ENCODE data around the gene C3AR1. TPM values are rescaled to one million over a fixed set of nuclear protein-coding genes. Genes with fewer than 3 reads are reported as not detected.

Gene C3AR1
- total RNA-seq, 2 donors from 2014 or later = 21.2 to 25.5 TPM

- peak overlapping the region; percentile 97 to 99 for H3K27ac ChIP-seq
- no peak for DNase-seq (ENCODE audit: low spot score)
- peaks cover 34% of the 10 kb centered on the region for H3K36me3 ChIP-seq
These were observed 27.5 kb downstream of the C3AR1 start for GRCh38 chr12:8038659-8039114.

GRCh38 chr12:8037947-8038346 lies 28.2 kb downstream of the C3AR1 start:
- Histone ChIP-seq H3K4me3 (peak overlapping the region; percentile 63), H3K36me3 (peaks cover 28% of the 10 kb centered on the region), H3K9me3 (no peaks in the 10 kb centered on the region), H3K27me3 (replicated peaks; ENCODE audit: insufficient read depth) (no peaks in the 10 kb centered on the region), H3K27ac (peak overlapping the region; percentile 97 to 99), H3K4me1 (ENCODE audit: control insufficient read depth in 1 of 2, low read depth in 2 of 2) (peaks cover 48 to 58% of the 10 kb centered on the region in 2 donors)
- no peak for TF ChIP-seq CTCF (IDR thresholded peaks at IDR 0.05)
- ATAC-seq (ENCODE audit: insufficient number of reproducible peaks, low FRiP score, low read depth) (no peak), DNase-seq (ENCODE audit: low spot score) (no peak)

More at GRCh38 chr12:8038659-8039114, 27.5 kb downstream of the C3AR1 start:
- peak; percentile 64 for ATAC-seq (ENCODE audit: insufficient number of reproducible peaks, low FRiP score, low read depth)
- TF ChIP-seq CTCF (IDR thresholded peaks at IDR 0.05) = no peak
- Histone ChIP-seq H3K4me1 (ENCODE audit: control insufficient read depth in 1 of 2, low read depth in 2 of 2) (peaks cover 48 to 56% of the 10 kb centered on the region in 2 donors), H3K4me3 (peak overlapping the region; percentile 63), H3K9me3 (no peaks in the 10 kb centered on the region), H3K27me3 (replicated peaks; ENCODE audit: insufficient read depth) (no peaks in the 10 kb centered on the region)

- no peak for DNase-seq (ENCODE audit: low spot score)
- Histone ChIP-seq H3K27me3 (replicated peaks; ENCODE audit: insufficient read depth) (no peaks in the 10 kb centered on the region), H3K36me3 (peaks cover 22% of the 10 kb centered on the region), H3K4me3 (peak overlapping the region; percentile 85), H3K27ac (peak overlapping the region; percentile 97 to 99), H3K9me3 (no peaks in the 10 kb centered on the region), H3K4me1 (ENCODE audit: control insufficient read depth in 1 of 2, low read depth in 2 of 2) (peaks cover 48 to 58% of the 10 kb centered on the region in 2 donors)
- TF ChIP-seq CTCF (IDR thresholded peaks at IDR 0.05) = no peak
- no peak for ATAC-seq (ENCODE audit: insufficient number of reproducible peaks, low FRiP score, low read depth)
These were observed 29.0 kb downstream of the C3AR1 start for GRCh38 chr12:8037046-8037663.

GRCh38 chr12:8036346-8036745 lies 29.8 kb downstream of the C3AR1 start:
- Histone ChIP-seq H3K27ac (peak overlapping the region; percentile 97 to 99), H3K9me3 (no peaks in the 10 kb centered on the region), H3K27me3 (replicated peaks; ENCODE audit: insufficient read depth) (no peaks in the 10 kb centered on the region), H3K36me3 (peaks cover 15% of the 10 kb centered on the region), H3K4me1 (ENCODE audit: control insufficient read depth in 1 of 2, low read depth in 2 of 2) (peaks cover 52 to 64% of the 10 kb centered on the region in 2 donors), H3K4me3 (peak overlapping the region; percentile 85)
- ATAC-seq (ENCODE audit: insufficient number of reproducible peaks, low FRiP score, low read depth) (no peak), DNase-seq (ENCODE audit: low spot score) (no peak)
- TF ChIP-seq CTCF (IDR thresholded peaks at IDR 0.05) = no peak

GRCh38 chr12:8035440-8036010 lies 30.6 kb downstream of the C3AR1 start:
- TF ChIP-seq CTCF (IDR thresholded peaks at IDR 0.05) = no peak
- peak overlapping the region; percentile 85 for H3K4me3 ChIP-seq

More at GRCh38 chr12:8035440-8036010, 30.6 kb downstream of the C3AR1 start:
- peak overlapping the region; percentile 97 to 99 for H3K27ac ChIP-seq
- peaks cover 7% of the 10 kb centered on the region for H3K36me3 ChIP-seq
- H3K27me3 ChIP-seq (replicated peaks; ENCODE audit: insufficient read depth) = no peaks in the 10 kb centered on the region
- no peaks in the 10 kb centered on the region for H3K9me3 ChIP-seq
- DNase-seq (ENCODE audit: low spot score) = no peak
- no peak for ATAC-seq (ENCODE audit: insufficient number of reproducible peaks, low FRiP score, low read depth)
- H3K4me1 ChIP-seq (ENCODE audit: control insufficient read depth in 1 of 2, low read depth in 2 of 2) = peaks cover 52 to 66% of the 10 kb centered on the region in 2 donors
